ENCODE data around the gene INPP5A.
"Not testable (repeated sequence)": the region's sequence is repeated elsewhere in the genome, so short reads cannot be mapped to it uniquely, and the experiment has no call there.

INPP5A gene

DNA sequence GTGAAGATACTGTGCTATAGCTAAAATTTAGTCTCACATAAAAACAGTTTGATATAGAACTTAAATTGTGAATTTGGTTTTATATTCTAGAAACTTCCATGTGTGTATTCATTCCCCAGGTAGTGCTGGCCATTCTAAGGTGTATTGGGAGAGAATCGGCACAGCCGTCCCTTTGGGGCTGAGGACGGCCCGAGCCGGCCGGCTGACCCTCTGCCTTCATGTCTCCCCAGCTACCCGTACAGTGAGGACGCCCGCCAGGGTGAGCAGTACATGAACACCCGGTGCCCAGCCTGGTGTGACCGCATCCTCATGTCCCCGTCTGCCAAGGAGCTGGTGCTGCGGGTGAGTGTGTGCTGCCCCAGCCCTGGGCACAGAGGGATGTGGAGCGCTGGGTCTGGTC lies 239.9 kb downstream of the INPP5A start:
- DNase-seq, result no peak

DNA sequence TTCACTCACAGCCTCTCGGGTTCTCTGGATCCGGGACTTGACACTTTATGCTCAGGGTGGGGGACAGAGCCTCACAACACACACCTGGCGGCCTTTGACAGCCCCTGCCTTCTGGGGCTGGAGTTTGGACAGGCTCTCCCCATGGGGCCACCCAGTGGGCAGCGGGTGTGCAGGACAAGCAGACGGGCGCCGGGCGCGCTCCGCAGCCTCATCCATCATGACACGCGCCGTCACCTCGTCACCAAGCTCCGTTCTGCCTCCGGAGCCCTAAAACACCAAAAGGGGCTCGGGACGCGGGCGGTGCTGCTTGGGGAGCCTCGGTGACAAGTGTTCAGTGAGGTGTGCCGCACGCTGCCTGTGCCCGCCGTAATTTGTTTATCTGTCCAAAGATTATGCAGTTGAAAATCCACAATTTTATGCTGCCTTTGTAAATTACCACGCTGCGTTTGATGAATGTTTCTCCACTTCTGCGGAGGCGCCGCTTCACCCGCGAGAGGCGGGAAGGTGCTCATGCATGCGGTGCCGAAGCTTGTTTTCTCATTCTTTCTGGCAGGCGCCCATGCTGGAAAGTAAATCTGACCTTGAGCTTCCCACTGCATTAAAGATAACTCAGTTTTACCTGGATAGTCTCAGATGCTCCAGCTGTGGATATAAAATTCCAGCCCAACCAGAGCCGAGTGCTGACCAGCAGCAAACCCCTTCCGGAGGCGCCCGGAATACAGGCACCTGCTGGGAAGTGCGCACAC lies 242.1 kb downstream of the INPP5A start:
- no peak for DNase-seq

DNA sequence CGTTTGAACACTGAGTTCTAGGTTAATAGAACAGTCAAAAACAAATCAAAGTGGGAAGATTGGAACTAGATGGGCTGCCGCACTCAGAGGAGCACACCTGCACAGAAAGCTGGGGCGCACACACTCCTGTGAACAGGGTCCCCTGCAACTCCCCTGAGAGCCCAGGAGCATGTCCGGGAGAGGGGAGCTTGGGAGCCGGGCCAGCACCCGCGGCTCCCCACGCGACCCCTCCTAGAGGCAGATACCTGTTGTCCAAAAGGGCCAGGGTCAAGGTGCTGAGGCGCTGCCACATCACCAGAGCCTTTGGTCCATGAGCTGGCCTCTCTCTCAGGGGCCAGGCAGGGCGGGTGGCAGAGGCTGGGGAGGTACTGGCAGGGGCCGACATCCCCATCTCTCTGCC lies 242.8 kb downstream of the INPP5A start:
- DNase-seq, result no peak

DNA sequence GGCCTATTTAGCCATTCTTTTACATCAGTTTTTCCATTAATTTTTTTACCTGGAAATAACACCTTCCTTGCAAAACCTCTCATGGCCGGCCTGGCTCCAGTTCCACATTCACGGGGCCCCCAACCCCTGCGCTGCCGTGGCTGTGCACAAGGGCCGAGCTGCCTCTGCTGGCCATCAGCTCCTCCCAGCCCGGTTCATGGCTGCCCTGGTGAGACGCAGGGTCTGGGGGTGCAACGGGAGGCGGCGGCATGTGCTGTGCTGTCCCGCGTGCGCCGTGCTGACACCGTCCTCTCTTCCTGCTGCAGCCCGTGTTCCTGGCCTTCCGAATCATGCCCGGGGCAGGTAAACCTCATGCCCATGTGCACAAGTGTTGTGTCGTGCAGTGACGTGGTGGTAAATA lies 244.0 kb downstream of the INPP5A start:
- DNase-seq, result no peak

DNA sequence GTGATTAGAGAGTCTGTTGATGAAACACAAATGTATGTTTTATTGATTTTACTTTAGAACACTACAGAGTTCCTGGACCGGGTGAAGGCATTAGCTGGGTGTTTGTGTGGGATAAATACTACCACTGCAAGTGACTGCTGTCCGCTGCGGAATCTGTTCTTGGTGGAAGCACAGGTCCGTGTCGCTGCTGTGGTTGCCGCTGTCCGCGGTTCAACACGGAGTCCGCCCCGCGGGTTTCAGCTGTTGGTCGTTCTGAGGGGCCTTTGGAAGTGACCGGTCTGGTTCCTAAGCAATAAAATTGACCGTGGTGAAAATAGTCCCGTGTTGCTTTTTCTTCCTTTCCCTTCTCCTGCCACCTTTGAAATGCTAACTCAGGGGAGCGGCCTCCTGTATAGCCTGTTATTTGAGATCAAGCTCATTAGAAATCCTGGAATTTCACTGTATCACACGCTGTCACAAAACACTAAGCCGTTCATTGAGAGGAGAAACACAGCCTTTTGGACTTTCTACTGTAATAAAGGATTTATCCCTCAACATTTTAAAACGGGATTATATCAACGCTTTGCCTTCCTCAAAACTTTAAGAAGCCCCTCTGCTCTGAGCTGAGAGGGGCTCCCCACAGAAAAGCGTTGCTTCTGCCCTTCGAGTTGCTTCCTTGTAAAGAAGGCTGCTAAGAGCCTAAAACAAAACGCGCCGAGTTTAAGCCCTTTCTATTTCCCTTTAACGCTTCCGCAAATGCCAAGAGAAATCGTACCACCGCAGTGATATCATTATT lies 245.8 kb downstream of the INPP5A start:
- no peak for DNase-seq

DNA sequence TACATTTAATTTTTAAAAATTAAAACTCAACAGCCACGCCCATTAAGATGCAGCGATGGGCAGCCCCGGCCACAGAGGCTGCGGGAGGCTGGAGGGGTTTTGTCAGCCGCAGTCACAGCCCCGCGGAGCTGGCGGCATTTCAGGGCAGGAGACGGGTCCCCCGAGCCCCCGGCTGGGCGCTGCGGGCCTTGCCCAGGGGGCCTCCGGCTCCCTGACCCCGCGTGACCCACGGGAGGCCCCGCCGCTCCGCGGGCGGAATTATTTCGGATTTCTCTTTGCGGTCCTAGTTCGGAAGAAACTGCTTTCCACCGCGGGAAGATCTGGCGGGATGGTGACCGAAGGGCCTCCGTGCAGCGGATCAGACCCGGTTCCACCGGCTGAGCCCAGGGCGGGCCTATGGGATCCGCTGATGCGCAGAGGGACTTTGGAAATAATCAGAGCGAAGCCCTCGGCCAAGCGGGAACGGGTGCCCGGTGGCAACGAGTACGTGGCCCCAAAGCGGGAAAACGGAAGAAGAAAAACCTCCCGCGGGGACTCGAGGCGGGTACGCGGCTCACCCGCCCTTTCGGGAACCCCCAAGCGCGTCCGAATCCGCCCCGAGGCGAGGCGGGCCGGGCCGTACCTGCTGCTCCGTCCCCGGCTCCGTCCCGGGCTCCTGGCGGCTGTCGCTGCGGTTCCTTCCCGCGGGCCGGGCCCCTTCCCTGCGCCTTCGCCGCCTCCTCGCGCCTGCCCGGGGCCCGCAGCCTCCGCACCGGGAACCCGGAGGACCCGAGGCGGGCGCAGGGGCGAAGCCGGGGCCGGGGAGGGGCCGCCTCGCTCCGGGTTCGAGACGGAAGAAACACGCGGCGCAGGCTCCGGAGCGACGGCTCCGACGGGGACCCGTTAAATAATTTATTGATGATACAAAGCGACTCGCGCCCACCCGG lies 246.6 kb downstream of the INPP5A start:
- no peak for DNase-seq

DNA sequence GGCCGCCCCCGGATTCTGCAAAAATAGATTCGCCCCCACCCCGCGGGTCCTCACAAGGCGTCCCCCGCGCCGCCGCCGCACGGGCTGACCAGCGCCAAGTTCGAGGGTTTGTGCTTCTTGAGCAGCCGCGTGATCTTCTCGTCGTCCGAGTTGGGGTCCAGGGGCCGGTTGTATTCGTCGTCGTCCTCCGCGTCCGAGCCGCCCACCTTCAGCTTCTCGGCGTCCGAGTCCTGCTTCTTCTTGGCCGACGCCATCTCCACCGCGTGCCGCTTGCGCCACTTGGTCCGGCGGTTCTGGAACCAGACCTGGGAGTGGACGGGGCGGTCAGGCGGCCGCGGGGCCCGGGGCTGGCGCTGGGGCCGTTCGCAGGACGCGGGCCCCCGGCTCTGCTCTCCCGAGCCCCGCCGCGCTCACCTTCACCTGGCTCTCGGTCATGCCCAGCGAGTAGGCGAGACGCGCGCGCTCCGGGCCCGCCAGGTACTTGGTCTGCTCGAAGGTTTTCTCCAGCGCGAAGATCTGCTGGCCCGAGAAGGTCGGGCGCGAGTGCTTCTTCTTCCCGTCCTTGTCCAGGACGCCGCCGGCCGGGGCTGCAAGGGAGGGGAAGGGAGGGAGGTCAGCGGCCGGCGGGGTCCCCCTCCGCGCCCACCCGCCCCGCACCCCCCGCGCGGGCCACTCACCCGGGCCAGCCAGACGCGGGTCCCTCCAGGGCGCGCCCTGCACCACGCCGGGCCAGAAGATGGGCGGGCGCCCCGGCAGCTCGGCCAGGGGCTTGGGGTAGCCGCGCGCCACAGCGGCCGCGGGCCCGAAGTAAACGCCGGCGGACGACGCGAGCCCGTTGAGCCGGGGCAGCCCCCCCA lies 247.5 kb downstream of the INPP5A start:
- DNase-seq, result no peak

DNA sequence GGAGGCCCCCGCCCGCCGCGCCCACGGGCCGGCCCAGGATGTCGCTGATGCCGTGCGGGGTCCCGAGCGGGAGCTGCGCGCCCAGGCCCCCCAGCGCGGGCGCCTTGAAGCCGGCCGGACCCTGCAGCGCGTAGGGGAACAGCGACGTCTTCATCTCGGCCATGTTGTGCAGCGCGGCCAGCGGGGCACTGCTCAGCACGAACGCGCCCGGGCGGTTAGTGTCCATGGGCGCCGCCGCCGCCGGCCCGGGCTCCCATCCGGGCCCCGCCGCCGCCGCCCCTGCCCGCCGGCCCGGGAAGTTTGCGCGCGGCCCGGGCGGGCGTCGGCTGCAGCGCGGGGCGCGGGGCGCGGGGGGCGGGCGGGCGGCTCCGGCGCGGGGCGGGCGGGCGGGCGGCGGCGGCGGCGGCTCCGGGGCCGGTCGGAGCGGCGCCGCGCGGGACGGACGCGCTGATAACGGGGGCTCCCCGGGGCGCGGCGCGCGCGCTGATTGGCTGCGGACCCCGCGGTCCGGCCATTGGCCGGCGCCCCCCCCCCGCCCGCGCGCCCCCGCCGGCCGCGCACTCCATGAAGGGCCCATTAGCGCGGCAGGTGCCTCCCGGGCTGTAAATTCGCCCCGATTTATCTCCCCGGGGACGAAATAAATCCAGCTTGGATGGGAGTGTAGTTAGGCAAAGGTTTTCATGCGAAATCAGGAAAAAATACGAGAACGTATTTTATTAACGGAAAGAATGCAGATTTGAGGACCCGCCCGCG lies 248.3 kb downstream of the INPP5A start, which contains the start of gene NKX6-2:
Gene NKX6-2 (minus strand): TSS at position 425 of the 753 bp plus-strand sequence. CDS start 199 bp downstream, at position 226.
- no peak for DNase-seq

DNA sequence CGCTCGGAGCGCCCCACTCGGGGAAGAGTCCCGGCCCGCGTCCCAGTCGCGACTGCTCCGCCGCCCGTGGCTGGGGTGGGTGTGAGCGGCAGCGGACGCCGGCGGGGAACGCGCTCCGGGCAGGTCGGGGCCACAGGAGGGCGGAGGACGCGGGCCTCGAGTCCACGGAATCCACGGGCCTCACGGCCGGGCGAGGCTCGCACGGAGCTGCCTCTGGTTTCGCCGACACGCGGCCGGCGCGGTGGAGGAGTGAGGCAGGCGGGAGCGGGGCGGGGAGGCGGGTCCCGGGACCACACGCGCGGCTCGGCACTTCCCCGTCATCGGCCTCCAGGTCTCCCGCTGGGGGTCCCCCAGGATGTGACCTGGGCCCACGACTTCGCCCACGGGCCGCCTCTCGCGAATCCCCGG lies 248.9 kb downstream of the INPP5A start:
- DNase-seq, result no peak

DNA sequence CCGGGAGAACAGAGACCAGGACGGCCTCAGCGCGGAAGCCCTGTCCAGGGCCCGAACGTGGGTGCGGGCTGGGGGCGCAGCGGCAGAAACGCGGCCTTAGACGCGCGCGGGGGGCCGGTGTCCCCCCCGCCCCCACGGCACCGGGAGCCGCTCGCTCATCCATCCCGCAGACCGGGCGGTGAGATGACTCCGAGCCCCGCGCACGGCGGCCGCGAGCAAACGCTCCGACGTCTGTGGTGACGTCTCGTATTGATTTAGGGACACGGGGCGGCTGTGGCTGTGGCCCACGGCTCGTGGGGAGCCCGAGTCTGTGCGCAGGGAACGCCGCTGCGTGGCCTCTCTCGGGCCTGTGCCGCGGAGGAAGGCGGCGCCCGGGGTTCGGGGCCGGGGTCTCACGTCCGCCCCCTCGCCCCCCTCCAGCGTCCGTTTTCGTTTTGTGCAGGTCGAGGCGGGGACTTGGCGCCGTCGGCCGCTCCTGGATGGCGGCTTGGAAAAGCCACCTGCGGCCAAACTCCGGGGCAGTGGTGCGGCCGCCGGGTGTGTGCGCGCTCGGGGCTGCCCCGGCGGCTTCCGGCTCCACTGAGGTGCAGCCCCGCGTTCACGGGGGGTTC lies 249.4 kb downstream of the INPP5A start:
- DNase-seq, result no peak

DNA sequence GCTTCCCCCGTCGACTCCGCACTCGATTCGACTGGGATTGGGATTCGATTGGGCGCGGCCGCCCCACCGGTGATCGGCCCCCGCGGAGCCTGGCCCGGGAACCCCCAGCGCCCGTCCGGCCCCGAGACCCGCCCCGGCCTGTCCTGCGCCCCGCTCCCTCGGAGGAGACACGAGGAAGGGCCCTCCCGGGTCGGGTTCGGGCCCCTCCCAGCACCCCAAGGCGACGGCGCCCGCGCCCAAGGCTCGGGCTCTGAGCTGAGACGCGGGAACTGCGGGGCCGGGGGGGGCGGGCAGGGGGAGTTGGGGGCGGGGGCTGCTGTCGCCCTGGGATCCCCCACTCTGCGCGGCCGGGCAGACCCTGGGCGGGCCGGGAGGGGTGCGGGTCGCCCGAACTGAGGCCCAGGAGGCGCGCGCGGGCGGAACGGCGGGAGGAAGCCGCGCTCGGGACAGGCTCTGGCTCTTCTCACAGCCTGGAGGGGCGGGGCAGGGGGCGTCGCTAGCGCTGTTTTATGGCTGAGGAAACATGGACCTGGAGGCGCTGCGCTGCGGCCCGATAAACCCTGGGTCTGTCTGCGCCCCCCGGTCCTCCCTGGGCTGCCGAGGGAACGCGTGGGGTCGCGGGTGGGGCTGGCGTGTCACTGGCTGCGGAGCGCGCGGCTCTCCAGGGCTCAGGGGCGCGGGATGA lies 250.1 kb downstream of the INPP5A start:
- no peak for DNase-seq

DNA sequence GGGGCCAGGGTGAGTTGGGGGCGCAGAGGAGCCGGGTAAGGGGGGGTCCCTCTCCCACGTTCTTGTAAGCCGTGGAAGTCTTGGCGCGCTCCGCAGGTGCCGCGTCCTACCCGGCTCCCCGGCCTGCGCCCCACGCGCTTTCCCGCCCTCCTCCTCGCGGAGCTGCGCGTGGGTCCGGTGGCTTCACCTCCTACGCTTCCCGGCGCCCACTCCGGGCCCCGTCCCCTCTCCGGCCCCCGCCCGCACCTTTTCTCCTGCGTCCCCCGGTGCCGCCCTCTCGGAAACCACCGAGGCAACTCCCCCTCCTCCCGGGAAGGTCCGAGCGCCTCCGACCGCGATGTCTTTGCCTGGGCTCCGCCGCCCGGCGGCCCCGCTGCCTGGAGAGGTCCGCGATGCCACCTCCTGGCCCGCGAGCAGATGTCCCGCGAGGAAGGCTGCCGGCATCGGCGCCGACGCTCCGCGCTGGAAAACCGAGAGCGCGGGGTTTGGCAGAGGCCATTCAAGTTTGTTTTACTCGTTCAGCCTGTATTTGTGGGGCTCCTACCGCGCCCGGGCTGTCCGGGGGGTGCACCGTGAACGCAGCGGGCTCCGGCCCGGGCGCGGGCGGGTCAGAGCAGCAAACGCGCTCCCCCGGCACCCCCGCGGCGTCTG lies 250.7 kb downstream of the INPP5A start:
- peak in 1 of 2 experiments; percentile 2 for DNase-seq

DNA sequence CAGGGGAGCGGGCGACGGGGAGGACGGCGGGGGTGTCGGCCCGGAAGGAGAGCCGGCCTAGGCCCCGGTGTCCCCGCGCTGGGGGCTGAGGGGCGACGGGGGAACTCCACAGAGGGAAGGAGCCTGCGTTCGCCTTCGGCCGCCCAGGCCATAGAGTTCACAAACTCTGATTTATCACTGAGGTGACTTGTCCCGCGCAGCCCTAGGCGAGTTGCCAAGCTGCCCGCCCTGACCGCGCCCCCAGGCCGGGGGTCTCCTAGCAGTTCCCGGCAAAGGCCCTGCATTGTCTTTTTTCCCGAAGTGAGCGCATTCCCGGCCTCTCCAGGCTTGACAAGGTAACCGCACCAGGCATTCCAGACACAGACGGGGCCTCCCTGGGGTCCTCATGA lies 251.2 kb downstream of the INPP5A start:
- DNase-seq, result no peak

DNA sequence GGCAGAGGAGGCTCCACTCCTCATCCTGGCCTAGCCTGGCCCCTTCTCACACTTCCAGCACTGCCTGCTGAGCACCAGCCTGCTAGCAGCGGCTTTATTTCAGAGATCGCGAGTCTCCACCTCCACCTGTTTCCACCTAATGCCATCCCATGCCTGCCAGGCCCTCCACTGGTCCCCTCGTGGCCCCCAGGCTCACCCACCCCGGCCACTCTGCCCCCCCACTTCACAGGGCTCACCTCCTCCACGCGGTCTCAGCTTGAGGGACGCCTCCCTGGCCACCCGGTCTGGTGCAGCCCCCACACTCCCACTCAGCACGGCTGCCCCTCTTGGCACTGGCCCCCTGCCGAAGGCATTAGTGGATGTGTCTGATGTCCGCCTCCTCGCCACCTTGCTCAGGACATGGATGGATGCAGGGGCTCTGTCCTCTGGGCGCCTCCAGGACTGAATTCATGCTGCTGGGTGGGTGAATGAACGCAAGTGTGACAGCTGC lies 252.1 kb downstream of the INPP5A start:
- no peak for DNase-seq

DNA sequence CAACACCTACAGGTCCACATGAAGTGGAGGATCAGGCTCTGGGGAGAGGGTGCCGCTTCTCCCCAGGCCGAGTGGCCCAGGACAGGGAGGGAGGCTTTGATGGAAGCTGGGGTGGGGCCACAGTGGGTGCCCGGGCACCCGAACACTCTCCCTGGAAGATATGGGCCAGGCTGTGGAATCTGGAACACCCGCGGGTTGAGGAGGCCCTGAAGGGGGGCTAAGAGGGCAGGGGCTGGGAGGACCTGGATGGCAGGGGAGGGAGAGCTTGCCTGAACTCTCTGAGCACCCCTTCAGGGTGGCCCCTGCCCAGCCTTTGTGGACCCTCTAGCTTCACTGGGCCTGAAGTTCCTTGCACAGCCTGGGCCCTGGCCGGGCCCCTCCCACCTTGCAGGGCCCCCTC lies 252.9 kb downstream of the INPP5A start:
- no peak for DNase-seq

DNA sequence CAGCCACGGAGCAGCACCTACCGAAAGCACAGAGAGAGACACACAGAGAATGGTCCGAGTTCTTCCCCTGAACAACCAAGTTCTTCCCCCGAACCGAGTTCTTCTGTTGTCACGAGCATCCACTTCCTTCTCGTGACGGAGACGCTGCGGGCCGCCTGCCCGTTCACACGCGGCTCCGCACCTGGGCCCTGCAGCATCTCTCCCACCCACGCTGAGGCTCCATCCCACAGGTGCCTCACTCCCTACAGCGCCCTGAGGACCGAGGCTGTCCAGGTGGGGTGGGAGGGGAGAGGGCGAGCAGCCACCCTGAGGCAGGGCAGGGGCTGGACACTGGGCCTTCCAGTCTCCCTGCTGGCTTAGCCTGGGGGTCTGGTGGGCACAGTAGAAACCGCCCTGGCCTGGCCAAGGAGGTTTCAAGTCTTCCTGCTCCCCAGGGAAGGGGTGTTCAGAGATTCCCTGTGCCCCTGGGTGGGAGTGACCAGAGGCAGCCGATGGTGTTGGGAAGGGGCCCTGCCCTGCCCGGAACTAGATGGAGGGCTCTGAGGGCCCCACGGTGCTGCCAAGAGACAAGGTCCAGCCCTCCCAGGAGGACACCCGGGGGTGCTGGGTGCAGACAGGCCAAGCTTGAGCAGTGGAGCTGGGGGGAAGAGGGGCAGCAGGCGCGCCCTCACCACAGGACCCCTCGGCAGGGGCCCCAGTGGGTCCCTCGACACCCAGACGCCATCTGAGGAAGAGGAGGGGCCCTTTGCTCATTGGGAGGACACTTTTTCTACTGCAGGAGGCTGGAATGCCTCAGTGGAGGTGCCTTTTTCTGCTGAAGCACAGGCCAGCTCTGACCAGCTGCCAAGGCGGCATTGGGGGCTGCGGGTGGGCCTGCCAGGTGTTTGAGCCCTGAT lies 253.6 kb downstream of the INPP5A start:
- no peak for DNase-seq

DNA sequence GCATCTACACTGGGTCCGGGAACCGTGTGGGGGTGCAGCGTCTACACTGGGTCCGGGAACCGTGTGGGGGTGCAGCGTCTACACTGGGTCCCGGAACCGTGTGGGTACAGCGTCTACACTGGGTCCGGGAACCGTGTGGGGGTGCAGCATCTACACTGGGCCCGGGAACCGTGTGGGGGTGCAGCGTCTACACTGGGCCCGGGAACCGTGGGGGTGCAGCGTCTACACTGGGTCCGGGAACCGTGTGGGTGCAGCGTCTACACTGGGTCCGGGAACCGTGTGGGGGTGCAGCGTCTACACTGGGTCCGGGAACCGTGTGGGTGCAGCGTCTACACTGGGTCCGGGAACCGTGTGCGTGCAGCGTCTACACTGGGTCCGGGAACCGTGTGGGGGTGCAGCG lies 254.5 kb downstream of the INPP5A start:
- not testable (repeated sequence) for DNase-seq

DNA sequence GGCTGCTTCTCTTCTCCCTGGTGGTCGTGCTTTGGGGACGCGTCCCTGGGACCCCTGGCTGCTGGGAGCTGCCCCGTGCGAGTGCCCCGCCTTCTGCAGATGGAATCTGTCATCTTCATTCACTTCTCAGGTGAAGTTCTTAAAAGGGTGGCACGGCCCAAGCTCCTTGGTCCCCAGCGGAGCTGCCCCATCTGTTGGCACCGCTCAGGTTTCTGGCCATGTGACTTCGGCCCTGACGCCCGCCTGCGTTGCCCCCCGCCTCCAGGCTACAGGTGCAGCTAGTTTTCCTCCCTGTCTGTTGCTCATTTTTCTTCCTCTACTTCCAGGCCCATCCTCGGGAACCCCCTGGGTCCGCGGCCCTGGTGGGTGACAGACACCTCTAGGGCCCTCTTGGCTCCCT lies 255.2 kb downstream of the INPP5A start:
- peak in 1 of 2 experiments; percentile 54 for DNase-seq

DNA sequence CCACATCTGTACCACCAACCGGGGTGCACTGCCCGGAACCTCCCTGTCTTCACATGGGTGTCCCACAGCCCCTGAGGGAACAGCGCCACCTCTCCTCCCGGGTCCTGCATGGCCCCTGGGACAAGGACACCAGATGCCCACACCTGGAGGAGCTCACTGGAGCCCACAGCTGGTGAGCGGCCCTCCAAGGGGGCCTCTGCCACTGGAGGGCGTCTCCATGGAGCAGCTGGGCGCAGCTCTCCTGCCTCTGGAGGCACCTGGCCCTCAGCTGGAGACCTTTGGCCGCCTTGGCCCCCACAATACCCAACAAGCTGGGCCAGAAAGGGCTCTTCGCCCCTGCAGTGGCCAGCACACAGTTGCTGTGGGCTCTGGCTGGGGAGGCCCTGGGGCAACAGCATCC lies 255.6 kb downstream of the INPP5A start:
- DNase-seq, result peak in 1 of 2 experiments; percentile 45
